Neural cell (in vitro differentiated cells): Measurements from ENCODE around the gene PRKCE. TPM values are rescaled to one million over a fixed set of nuclear protein-coding genes. Genes with fewer than 3 reads are reported as not detected.

Experiments used
- H2AFZ ChIP-seq: fragments of 200-600, 300-800 bp; sonication (generic), shearing (Covaris generic); 2 replicates; pipeline ENCODE4 v1.6.0; 2014; ENCODE audit warnings: low read depth, mild to moderate bottlenecking, antibody characterized with exemption, low read length, moderate library complexity
- H3F3A ChIP-seq: fragments of 200-600 bp; shearing (Covaris generic); 2 replicates; pipeline ENCODE4 v1.6.1; 2016; ENCODE audit warnings: mild to moderate bottlenecking, moderate library complexity, mixed read lengths, antibody characterized with exemption, low read length; ENCODE audit not compliant: insufficient read depth, poor library complexity, severe bottlenecking
- H3K27ac ChIP-seq: fragments of 200-600, 300-800 bp; sonication (generic), shearing (Covaris generic); 2 replicates; pipeline ENCODE4 v1.5.1; 2014; ENCODE audit warnings: mild to moderate bottlenecking, low read length, moderate library complexity
- H3K27me3 ChIP-seq: fragments of 300-800, 200-600 bp; sonication (generic), shearing (Covaris generic); 2 replicates; pipeline ENCODE4 v1.6.0; 2014; ENCODE audit warnings: mild to moderate bottlenecking, low read depth, low read length, moderate library complexity; ENCODE audit not compliant: insufficient read depth
- H3K36me3 ChIP-seq: fragments of 300-800, 200-600 bp; sonication (generic), shearing (Covaris generic); 2 replicates; pipeline ENCODE4 v1.5.1; 2014; ENCODE audit warnings: mild to moderate bottlenecking, antibody characterized with exemption, low read length, moderate library complexity; ENCODE audit not compliant: insufficient read depth
- H3K4me2 ChIP-seq: fragments of 300-800, 200-600 bp; sonication (generic), shearing (Covaris generic); 2 replicates; pipeline ENCODE4 v1.6.0; 2014; ENCODE audit warnings: mild to moderate bottlenecking, low read length
- H3K4me3 ChIP-seq: fragments of 300-800, 200-600 bp; sonication (generic), shearing (Covaris generic); 2 replicates; pipeline ENCODE4 v1.5.1; 2014; ENCODE audit warnings: mild to moderate bottlenecking, low read length, moderate library complexity
- H3K79me2 ChIP-seq: fragments of 200-600 bp; shearing (Covaris generic); replicated peaks from 2 replicates; pipeline ENCODE4 v1.6.0; 2014; ENCODE audit warnings: mild to moderate bottlenecking, low read length, moderate library complexity; ENCODE audit not compliant: insufficient read depth
- H3K9ac ChIP-seq: fragments of 300-800, 200-600 bp; sonication (generic), shearing (Covaris generic); 2 replicates; pipeline ENCODE4 v1.6.1; 2016; ENCODE audit warnings: mild to moderate bottlenecking, low read length, mixed read lengths
- H3K9me2 ChIP-seq: fragments of 200-600 bp; shearing (Covaris generic); 2 replicates; pipeline ENCODE4 v1.6.1; 2016; ENCODE audit warnings: mild to moderate bottlenecking, low read length, mixed read lengths; ENCODE audit not compliant: insufficient read depth
- H3K9me3 ChIP-seq: fragments of 200-600, 300-800 bp; sonication (generic), shearing (Covaris generic); 2 replicates; pipeline ENCODE4 v1.6.1; 2016; ENCODE audit warnings: mild to moderate bottlenecking, mixed run types, low read length, moderate library complexity, mixed read lengths
- H4K20me1 ChIP-seq: fragments of 200-600 bp; shearing (Covaris generic); 2 replicates; pipeline ENCODE4 v1.6.1; 2016; ENCODE audit warnings: mild to moderate bottlenecking, mixed run types; ENCODE audit not compliant: insufficient read depth
- CTCF ChIP-seq: fragments of 450-650 bp; IDR thresholded peaks from 2 replicates; pipeline ENCODE4 v1.5.1; 2014; ENCODE audit warnings: antibody characterized with exemption, mild to moderate bottlenecking, moderate library complexity; ENCODE audit not compliant: poor library complexity, severe bottlenecking
- EP300 ChIP-seq: fragments of 450-650 bp; conservative IDR thresholded peaks from 2 replicates; pipeline ENCODE4 v1.6.1; 2014; ENCODE audit warnings: antibody characterized with exemption, mild to moderate bottlenecking, moderate library complexity; ENCODE audit not compliant: poor library complexity, severe bottlenecking
- EZH2 ChIP-seq: fragments of 200-600, 300-800 bp; shearing (Covaris generic), sonication (generic); IDR thresholded peaks from 2 replicates; pipeline ENCODE4 v1.6.1; 2014; ENCODE audit warnings: antibody characterized with exemption, low read length, borderline replicate concordance, mild to moderate bottlenecking; ENCODE audit not compliant: insufficient read depth, poor library complexity, severe bottlenecking
- MXI1 ChIP-seq: fragments of 450-650 bp; conservative IDR thresholded peaks from 2 replicates; pipeline ENCODE4 v1.6.1; 2014; ENCODE audit warnings: antibody characterized with exemption, mild to moderate bottlenecking; ENCODE audit not compliant: poor library complexity, severe bottlenecking
- POLR2AphosphoS5 ChIP-seq: IDR thresholded peaks from 2 replicates; pipeline ENCODE4 v1.6.1; 2012
- RAD21 ChIP-seq: fragments of 450-650 bp; conservative IDR thresholded peaks from 2 replicates; pipeline ENCODE4 v1.6.1; 2014; ENCODE audit warnings: antibody characterized with exemption, mild to moderate bottlenecking, moderate library complexity
- REST ChIP-seq: IDR thresholded peaks from 2 replicates; pipeline ENCODE4 v1.6.1; 2012; ENCODE audit warnings: borderline replicate concordance
- SMC3 ChIP-seq: fragments of 450-650 bp; conservative IDR thresholded peaks from 2 replicates; pipeline ENCODE4 v1.6.1; 2014; ENCODE audit warnings: antibody characterized with exemption, mild to moderate bottlenecking, moderate library complexity; ENCODE audit not compliant: poor library complexity
- TAF1 ChIP-seq: IDR thresholded peaks from 2 replicates; pipeline ENCODE4 v1.6.1; 2012; ENCODE audit warnings: low read depth
- polyA plus RNA-seq: library from polyadenylated mRNA; depleted of rRNA; stranded (reverse); fragments of >200 nt; gene quantifications from 2 replicates; pipeline ENCODE4 v1.2.3, GENCODE V29; 2014

Gene PRKCE
- polyA plus RNA-seq, 1 donor from 2014 or later: 5.4 TPM

GRCh38 chr2:46146866-46147502, 495.5 kb downstream of the PRKCE start:
- TF ChIP-seq EZH2 (no peak), CTCF (no peak), REST (no peak), RAD21 (no peak), MXI1 (no peak), POLR2AphosphoS5 (no peak), EP300 (no peak), TAF1 (no peak), SMC3 (no peak)
- Histone ChIP-seq H3K27me3 (no peaks in the 10 kb centered on the region), H4K20me1 (no peaks in the 10 kb centered on the region), H3K9me3 (no peaks in the 10 kb centered on the region), H3K79me2 (no peaks in the 10 kb centered on the region), H3K9ac (no peak overlapping the region), H3F3A (no peaks in the 10 kb centered on the region), H3K36me3 (no peaks in the 10 kb centered on the region), H3K4me3 (no peak overlapping the region), H3K27ac (no peak overlapping the region), H3K9me2 (no peaks in the 10 kb centered on the region), H2AFZ (no peak overlapping the region), H3K4me2 (no peak overlapping the region)

GRCh38 chr2:46147626-46148368, 496.3 kb downstream of the PRKCE start:
- no peak overlapping the region for H3K27ac ChIP-seq
- no peaks in the 10 kb centered on the region for H3K9me3 ChIP-seq
- no peaks in the 10 kb centered on the region for H3K9me2 ChIP-seq
- TF ChIP-seq EZH2 (no peak), EP300 (no peak), CTCF (no peak), MXI1 (no peak), POLR2AphosphoS5 (no peak), TAF1 (no peak), RAD21 (no peak), SMC3 (no peak), REST (no peak)
- no peaks in the 10 kb centered on the region for H4K20me1 ChIP-seq
- no peak overlapping the region for H2AFZ ChIP-seq
- no peaks in the 10 kb centered on the region for H3K27me3 ChIP-seq
- H3K79me2 ChIP-seq: no peaks in the 10 kb centered on the region
- no peak overlapping the region for H3K4me3 ChIP-seq
- no peaks in the 10 kb centered on the region for H3F3A ChIP-seq
- H3K4me2 ChIP-seq: no peak overlapping the region
- H3K36me3 ChIP-seq: no peaks in the 10 kb centered on the region
- no peak overlapping the region for H3K9ac ChIP-seq
